A673 (cell line): ENCODE data around the gene CFAP46. TPM values are rescaled to one million over a fixed set of nuclear protein-coding genes. Genes with fewer than 3 reads are reported as not detected.

Experiments used
- BruUV-seq: library from RNA; stranded (reverse); fragments of 400-500 nt; replicated peaks from 2 replicates; lab custom pipeline; 2021; lab: Mats Ljungman, UMichigan
- CTCF ChIA-PET: fragments of 300-600 bp; sonication (Branson Sonifier 250); formaldehyde crosslinking; loops from one replicate; lab custom pipeline; 2022; ENCODE audit warnings: antibody characterized with exemption; lab: Charles Lee
- POLR2A ChIA-PET: fragments of 300-600 bp; sonication (Branson Sonifier 250); formaldehyde crosslinking; loops from one replicate; lab custom pipeline; 2022; ENCODE audit warnings: antibody characterized with exemption; ENCODE audit not compliant: low non-redundant PET; lab: Charles Lee
- DNase-seq: peaks from one replicate; pipeline ENCODE4 v3.0.0-alpha.2; 2015; ENCODE audit warnings: low spot score
- H3K27ac ChIP-seq: fragments of 200-600 bp; sonication (generic); 2 replicates; pipeline ENCODE4 v1.5.1; 2016; ENCODE audit warnings: mixed run types, low read depth, mild to moderate bottlenecking, mixed read lengths, antibody characterized with exemption, low read length; ENCODE audit not compliant: poor library complexity, severe bottlenecking
- H3K27me3 ChIP-seq: fragments of 200-600 bp; sonication (generic); replicated peaks from 2 replicates; pipeline ENCODE4 v1.6.1; 2017; ENCODE audit warnings: mixed run types, low read depth, mild to moderate bottlenecking, mixed read lengths, antibody characterized with exemption, low read length; ENCODE audit not compliant: insufficient read depth, poor library complexity
- H3K36me3 ChIP-seq: fragments of 200-600 bp; sonication (generic); 2 replicates; pipeline ENCODE4 v1.6.1; 2016; ENCODE audit warnings: mixed run types, mild to moderate bottlenecking, mixed read lengths, antibody characterized with exemption, low read length; ENCODE audit not compliant: insufficient read depth, poor library complexity, severe bottlenecking
- H3K4me1 ChIP-seq: fragments of 200-600 bp; sonication (generic); 2 replicates; pipeline ENCODE4 v1.6.1; 2017; ENCODE audit warnings: mixed run types, mild to moderate bottlenecking, mixed read lengths, antibody characterized with exemption, low read length; ENCODE audit not compliant: insufficient read depth, poor library complexity, severe bottlenecking
- H3K4me3 ChIP-seq: fragments of 200-600 bp; sonication (generic); 2 replicates; pipeline ENCODE4 v1.5.1; 2016; ENCODE audit warnings: low read depth, mixed run types, mild to moderate bottlenecking, mixed read lengths, low read length; ENCODE audit not compliant: poor library complexity, severe bottlenecking
- H3K9me3 ChIP-seq: fragments of 200-600 bp; sonication (generic); 2 replicates; pipeline ENCODE4 v1.6.1; 2016; ENCODE audit warnings: mixed run types, low read depth, mild to moderate bottlenecking, mixed read lengths, antibody characterized with exemption, low read length; ENCODE audit not compliant: poor library complexity, severe bottlenecking
- CTCF ChIP-seq: fragments of 300-800, 200-600 bp; sonication (generic); conservative IDR thresholded peaks from 2 replicates; pipeline ENCODE4 v1.5.1; 2017; ENCODE audit warnings: low read depth, mild to moderate bottlenecking, antibody characterized with exemption, low read length, moderate library complexity, mixed read lengths
- EZH2 ChIP-seq: fragments of 200-600 bp; sonication (generic); IDR thresholded peaks from 2 replicates; pipeline ENCODE4 v1.6.1; 2017; ENCODE audit warnings: borderline replicate concordance, low read depth, mild to moderate bottlenecking, mixed read lengths, antibody characterized with exemption, low read length; ENCODE audit not compliant: poor library complexity, severe bottlenecking
- intact Hi-C: fragments of 100-400 bp; cut with micrococcal nuclease; formaldehyde crosslinking; loops from one replicate; pipeline ENCODE4 v1.10.0; 2022; ENCODE audit not compliant: unreplicated experiment
- total RNA-seq: library from RNA; stranded (reverse); gene quantifications from 2 replicates; pipeline ENCODE4 v1.2.3, GENCODE V29; 2021

The CFAP46 gene
- total RNA-seq, 1 experiment from 2014 or later, result 1.9 TPM

GRCh38 chr10:132777441-132777840 lies 164.9 kb downstream of the CFAP46 start:
- Histone ChIP-seq H3K9me3 (no peaks in the 10 kb centered on the region), H3K27me3 (no peaks in the 10 kb centered on the region), H3K4me3 (no peak overlapping the region), H3K27ac (no peak overlapping the region), H3K36me3 (no peaks in the 10 kb centered on the region), H3K4me1 (no peaks in the 10 kb centered on the region)
- ChIA-PET POLR2A (no interaction called here), CTCF (no interaction called here)
- intact Hi-C loops, result no loop called here
- DNase-seq, result no peak
- BruUV-seq, result no TSS peak
- no peak for TF ChIP-seq EZH2
- no peak for TF ChIP-seq CTCF

- CTCF ChIA-PET, result no interaction called here
- DNase-seq, result no peak
- POLR2A ChIA-PET, result interaction anchor here (0.7 kb wide), 1 partner anchor 26 kb away, joined by 5 read pairs; no protein-coding TSS in a partner anchor
- intact Hi-C loops, result no loop called here
- Histone ChIP-seq H3K27ac (no peak overlapping the region), H3K36me3 (no peaks in the 10 kb centered on the region), H3K9me3 (no peaks in the 10 kb centered on the region), H3K27me3 (no peaks in the 10 kb centered on the region), H3K4me1 (no peaks in the 10 kb centered on the region), H3K4me3 (no peak overlapping the region)
- no peak for TF ChIP-seq EZH2
- no peak for TF ChIP-seq CTCF
- no TSS peak for BruUV-seq
Observed at GRCh38 chr10:132776821-132777220, 165.5 kb downstream of the CFAP46 start.

GRCh38 chr10:132776186-132776585 lies 166.2 kb downstream of the CFAP46 start:
- no peaks in the 10 kb centered on the region for H3K27me3 ChIP-seq
- H3K4me3 ChIP-seq, result no peak overlapping the region
- TF ChIP-seq EZH2 (no peak), CTCF (no peak)
- POLR2A ChIA-PET, result interaction anchor here (0.7 kb wide), 1 partner anchor 27 kb away, joined by 5 read pairs; no protein-coding TSS in a partner anchor
- no peak for DNase-seq
- intact Hi-C loops, result no loop called here
- H3K36me3 ChIP-seq, result no peaks in the 10 kb centered on the region
- no peaks in the 10 kb centered on the region for H3K4me1 ChIP-seq
- no peaks in the 10 kb centered on the region for H3K9me3 ChIP-seq
- CTCF ChIA-PET, result no interaction called here
- no TSS peak for BruUV-seq
- no peak overlapping the region for H3K27ac ChIP-seq
